GM12892 (cell line): ENCODE results near the gene PMM1.
A peak's percentile ranks its signal among the peaks of the same experiment; 100 is the strongest.

Source experiments
- POLR2A ChIP-seq: IDR thresholded peaks from 2 replicates; pipeline ENCODE4 v1.6.1; 2011; ENCODE audit warnings: low read depth, low read length, control low read depth
- POLR2AphosphoS5 ChIP-seq: IDR thresholded peaks from 2 replicates; pipeline ENCODE4 v1.6.1; 2011; ENCODE audit warnings: low read depth, low read length, control low read depth

- TF ChIP-seq POLR2A = peak; percentile 62; the same call in 1 of the 2 replicates
- TF ChIP-seq POLR2AphosphoS5 = peak; percentile 62; the same call in 1 of the 2 replicates
Measured at GRCh38 chr22:41589391-41590241, at the start of gene PMM1.
